Measurements from ENCODE around the gene MTMR2. TPM values are rescaled to one million over a fixed set of nuclear protein-coding genes. Genes with fewer than 3 reads are reported as not detected.

MTMR2 gene
- total RNA-seq: 10 to 100 TPM; 58.3 to 77.4 TPM

GRCh38 chr11:95923728-95924413 lies at the start of gene MTMR2:
Gene MTMR2 (minus strand): TSS chr11:95924107. CDS start chr11:95923954, 153 bp downstream.

DNA sequence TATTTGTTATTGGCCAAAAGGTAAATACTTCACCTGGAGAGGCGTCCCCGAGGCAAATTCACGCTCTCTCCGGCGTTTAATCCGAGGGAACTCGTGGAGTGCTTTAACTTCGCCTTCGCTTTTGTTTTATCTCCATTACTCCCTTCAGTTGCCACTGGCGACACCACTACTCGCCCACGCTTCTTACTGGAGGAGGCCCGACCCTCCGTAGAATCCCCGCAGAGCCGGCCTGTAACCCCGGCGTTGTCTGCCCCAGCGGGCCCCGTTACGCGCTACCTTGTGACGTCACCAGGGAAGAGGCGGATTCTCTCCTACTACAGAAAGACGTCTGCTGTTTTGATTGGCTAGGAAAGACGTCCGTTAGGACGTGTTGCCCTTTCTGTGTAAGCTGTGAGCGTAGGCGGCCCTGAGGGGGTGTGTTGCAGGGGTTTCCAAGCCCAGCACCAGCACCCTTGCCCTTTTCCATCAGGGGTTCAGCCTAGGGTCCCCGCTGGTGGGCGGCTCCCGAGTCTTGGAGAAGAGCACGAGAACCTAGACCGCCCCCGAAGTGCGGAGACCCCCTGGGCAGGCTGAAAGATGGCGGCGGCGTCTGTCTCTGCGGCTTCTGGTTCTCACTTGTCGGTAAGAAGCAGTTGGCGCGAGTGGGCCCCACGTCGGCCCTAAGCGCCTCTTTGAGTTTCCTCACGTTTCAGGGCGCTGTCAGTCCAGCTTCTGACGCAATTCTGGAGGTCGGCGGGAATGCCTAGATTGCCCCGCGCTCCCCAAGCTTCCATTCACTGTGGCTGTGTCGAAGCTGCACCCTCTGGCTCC lies 133.6 kb downstream of the MTMR2 start, which contains the start of gene CEP57:
TSS of gene CEP57 (plus strand) at position 376 of the 810 bp plus-strand sequence. CDS start at position 577, 201 bp downstream.

GRCh38 chr11:95789506-95790122 lies 134.3 kb downstream of the MTMR2 start, which contains the start of gene FAM76B:
Gene FAM76B (minus strand): TSS chr11:95789782. CDS start chr11:95789478, 304 bp downstream.

Small RNA genes within 50 kb of the gene (small RNA-seq; reads per million reads assigned to genes)
- 0 to 0.23 reads per million in 2 donors for gene RNA5SP345

Other genes starting within 250 kb of the MTMR2 start
- gene FAM76B, start 134.3 kb downstream of the MTMR2 start, total RNA-seq: 10 to 100 TPM; 34.6 to 38.5 TPM
- gene CEP57, start 133.6 kb downstream of the MTMR2 start, total RNA-seq: 10 to 100 TPM; 37.9 to 44.6 TPM